IPS-18a (cell line): ENCODE measurements around the gene COL15A1.

ENCODE experiments used
- H3K27ac ChIP-seq: one replicate; pipeline ENCODE4 v1.5.1; 2013; ENCODE audit warnings: low read length
- H3K27me3 ChIP-seq: one replicate; pipeline ENCODE4 v1.6.1; 2013; ENCODE audit warnings: mild to moderate bottlenecking, low read length; ENCODE audit not compliant: control insufficient read depth, insufficient read depth
- H3K36me3 ChIP-seq: one replicate; pipeline ENCODE4 v1.6.1; 2013; ENCODE audit warnings: low read depth, low read length; ENCODE audit not compliant: control insufficient read depth
- H3K4me1 ChIP-seq: one replicate; pipeline ENCODE4 v1.6.1; 2013; ENCODE audit warnings: low read depth, low read length; ENCODE audit not compliant: control insufficient read depth
- H3K4me3 ChIP-seq: one replicate; pipeline ENCODE4 v1.5.1; 2013; ENCODE audit warnings: low read length
- H3K9ac ChIP-seq: one replicate; pipeline ENCODE4 v1.6.1; 2013; ENCODE audit warnings: mild to moderate bottlenecking, low read length, moderate library complexity
- H3K9me3 ChIP-seq: one replicate; pipeline ENCODE4 v1.6.1; 2013; ENCODE audit warnings: low read depth, low read length; ENCODE audit not compliant: control insufficient read depth

COL15A1 gene

DNA sequence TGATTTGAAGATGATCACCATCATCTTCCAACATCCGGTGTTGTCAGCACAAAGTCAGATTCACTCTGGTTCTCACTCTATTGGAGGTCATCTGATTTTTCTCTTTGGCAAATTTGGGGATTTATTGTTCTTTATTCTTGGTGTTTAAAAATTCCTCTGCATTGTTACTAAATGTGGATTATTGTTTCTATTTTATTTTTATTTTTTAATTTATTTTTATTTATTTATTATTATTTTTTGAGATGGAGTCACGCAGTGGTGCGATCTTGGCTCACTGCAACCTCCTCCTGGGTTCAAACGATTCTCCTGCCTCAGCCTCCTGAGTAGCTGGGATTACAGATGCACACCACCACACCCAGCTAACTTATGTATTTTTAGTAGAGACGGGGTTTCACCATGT lies 88.3 kb downstream of the COL15A1 start:
- no peak overlapping the region for H3K27ac ChIP-seq
- H3K36me3 ChIP-seq: no peaks in the 10 kb centered on the region
- H3K9me3 ChIP-seq: no peaks in the 10 kb centered on the region
- no peak overlapping the region for H3K4me3 ChIP-seq
- no peak overlapping the region for H3K9ac ChIP-seq
- H3K27me3 ChIP-seq: no peaks in the 10 kb centered on the region
- H3K4me1 ChIP-seq: no peaks in the 10 kb centered on the region

DNA sequence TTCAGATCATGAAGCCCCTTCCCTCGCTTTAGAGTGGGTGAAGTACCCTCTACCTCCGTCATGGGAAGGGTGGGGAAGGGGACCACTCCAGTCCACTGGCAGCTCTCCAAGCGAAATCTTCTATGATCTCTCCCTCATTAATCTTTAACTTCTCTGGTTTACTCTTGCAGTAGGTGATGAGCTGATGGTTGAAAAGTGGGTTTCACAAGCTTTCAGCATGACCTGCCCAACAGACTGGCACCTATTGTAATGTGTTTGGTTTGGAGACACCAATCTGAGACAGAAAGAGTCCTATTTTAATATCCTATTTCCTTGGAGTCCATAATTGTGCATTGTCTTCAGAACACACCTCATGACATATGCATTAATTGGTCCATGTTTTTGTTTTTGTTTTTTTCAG lies 90.4 kb downstream of the COL15A1 start:
- no peaks in the 10 kb centered on the region for H3K4me1 ChIP-seq
- H3K27me3 ChIP-seq: no peaks in the 10 kb centered on the region
- no peaks in the 10 kb centered on the region for H3K9me3 ChIP-seq
- no peaks in the 10 kb centered on the region for H3K36me3 ChIP-seq
- no peak overlapping the region for H3K4me3 ChIP-seq
- H3K27ac ChIP-seq: no peak overlapping the region
- no peak overlapping the region for H3K9ac ChIP-seq

- no peaks in the 10 kb centered on the region for H3K4me1 ChIP-seq
- no peaks in the 10 kb centered on the region for H3K27me3 ChIP-seq
- H3K4me3 ChIP-seq: no peak overlapping the region
- no peak overlapping the region for H3K9ac ChIP-seq
- H3K36me3 ChIP-seq: no peaks in the 10 kb centered on the region
- H3K27ac ChIP-seq: no peak overlapping the region
- H3K9me3 ChIP-seq: no peaks in the 10 kb centered on the region
Measured at GRCh38 chr9:99035313-99035712, 91.6 kb downstream of the COL15A1 start.

DNA sequence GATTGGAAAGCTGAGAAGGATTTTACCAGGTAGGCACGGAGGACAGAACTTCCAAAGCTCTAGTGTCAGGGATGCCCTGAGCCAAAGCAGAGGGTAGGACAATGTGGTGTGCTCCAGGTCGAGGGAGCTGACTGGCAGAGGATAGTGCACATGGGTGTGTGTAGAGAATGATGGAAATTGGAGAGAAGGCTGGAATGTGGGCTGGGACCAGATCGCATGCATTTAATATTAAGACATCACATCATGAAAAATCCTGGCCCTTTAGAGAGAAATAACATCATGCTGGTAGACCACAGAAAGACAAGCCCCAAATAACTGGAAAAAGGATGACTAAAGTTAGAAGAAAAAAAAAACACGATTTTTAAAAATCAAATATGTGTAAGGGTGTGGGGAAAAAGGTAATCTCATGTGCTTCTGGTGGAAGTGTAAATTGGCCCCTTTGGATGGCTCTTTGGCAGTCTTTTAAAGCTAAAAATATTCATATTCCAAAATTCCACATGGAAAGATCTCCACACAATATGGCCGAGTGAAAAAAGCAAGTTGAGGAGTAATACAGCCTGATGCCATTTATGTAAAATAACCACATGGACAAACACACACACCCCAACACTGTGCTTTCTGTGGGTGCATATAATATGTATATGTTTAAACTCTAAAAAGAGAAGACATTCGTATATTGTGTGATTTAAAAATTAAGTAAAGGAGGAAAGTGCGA lies 94.2 kb downstream of the COL15A1 start:
- H3K9ac ChIP-seq: no peak overlapping the region
- H3K27ac ChIP-seq: no peak overlapping the region

DNA sequence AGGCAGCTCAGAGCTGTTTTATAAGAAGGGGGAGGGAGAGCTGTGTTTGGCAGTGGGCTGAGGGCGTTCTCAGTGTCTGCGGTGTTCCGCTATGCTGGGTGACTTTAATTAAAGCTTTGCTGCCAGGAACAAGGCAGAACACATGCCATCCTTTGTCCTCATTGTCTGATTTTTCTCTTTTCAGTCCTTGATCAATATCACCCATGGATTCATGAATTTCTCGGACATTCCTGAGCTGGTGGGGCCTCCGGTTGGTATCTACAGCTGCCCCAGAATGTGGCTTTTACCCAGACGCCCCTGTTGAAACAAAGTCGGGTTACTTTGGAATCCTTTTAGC lies 94.7 kb downstream of the COL15A1 start:
- no peaks in the 10 kb centered on the region for H3K9me3 ChIP-seq
- H3K36me3 ChIP-seq: no peaks in the 10 kb centered on the region
- no peak overlapping the region for H3K9ac ChIP-seq
- H3K4me3 ChIP-seq: no peak overlapping the region
- no peak overlapping the region for H3K27ac ChIP-seq
- no peaks in the 10 kb centered on the region for H3K27me3 ChIP-seq
- H3K4me1 ChIP-seq: no peaks in the 10 kb centered on the region

More for the DNA sequence above, 94.2 kb downstream of the COL15A1 start:
- H3K9me3 ChIP-seq: no peaks in the 10 kb centered on the region
- no peaks in the 10 kb centered on the region for H3K36me3 ChIP-seq
- H3K4me1 ChIP-seq: no peaks in the 10 kb centered on the region
- no peaks in the 10 kb centered on the region for H3K27me3 ChIP-seq
- H3K4me3 ChIP-seq: no peak overlapping the region

GRCh38 chr9:99039505-99040182 lies 95.9 kb downstream of the COL15A1 start:
- Histone ChIP-seq H3K36me3 (no peaks in the 10 kb centered on the region), H3K27ac (no peak overlapping the region), H3K9ac (no peak overlapping the region), H3K4me1 (no peaks in the 10 kb centered on the region), H3K9me3 (no peaks in the 10 kb centered on the region), H3K4me3 (no peak overlapping the region), H3K27me3 (no peaks in the 10 kb centered on the region)

DNA sequence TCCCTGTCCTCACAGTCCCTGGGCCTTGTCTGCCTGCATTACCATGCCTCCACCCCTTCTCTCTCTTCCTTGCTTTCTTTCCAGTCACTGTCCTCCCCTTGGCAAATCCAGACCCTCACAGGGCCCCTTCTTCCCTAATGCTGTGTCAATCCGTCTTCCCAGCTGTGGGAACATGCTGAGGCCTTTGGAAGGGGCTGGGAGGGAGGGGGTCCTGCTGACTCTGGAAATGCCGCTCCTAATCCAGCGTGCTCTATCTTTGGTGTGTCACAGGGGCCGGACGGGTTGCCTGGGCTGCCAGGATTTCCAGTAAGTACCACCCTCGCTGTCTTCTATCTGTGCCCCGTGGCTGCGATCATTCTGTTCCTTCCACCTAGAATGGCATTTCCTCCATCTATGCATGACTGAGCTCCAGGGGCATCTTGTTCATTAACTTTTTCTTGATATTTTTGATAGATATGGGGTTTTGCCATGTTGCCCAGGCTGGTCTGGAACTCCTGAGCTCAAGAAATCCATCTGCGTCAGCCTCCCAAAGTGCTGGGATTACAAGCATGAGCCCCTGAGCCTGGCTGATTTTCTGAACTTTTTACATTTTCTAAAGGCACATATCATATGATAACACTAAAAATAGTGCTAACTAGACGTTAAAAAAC lies 96.7 kb downstream of the COL15A1 start:
- H3K4me3 ChIP-seq: no peak overlapping the region
- no peaks in the 10 kb centered on the region for H3K9me3 ChIP-seq
- H3K4me1 ChIP-seq: no peaks in the 10 kb centered on the region
- no peak overlapping the region for H3K27ac ChIP-seq
- H3K9ac ChIP-seq: no peak overlapping the region
- no peaks in the 10 kb centered on the region for H3K36me3 ChIP-seq
- no peaks in the 10 kb centered on the region for H3K27me3 ChIP-seq

DNA sequence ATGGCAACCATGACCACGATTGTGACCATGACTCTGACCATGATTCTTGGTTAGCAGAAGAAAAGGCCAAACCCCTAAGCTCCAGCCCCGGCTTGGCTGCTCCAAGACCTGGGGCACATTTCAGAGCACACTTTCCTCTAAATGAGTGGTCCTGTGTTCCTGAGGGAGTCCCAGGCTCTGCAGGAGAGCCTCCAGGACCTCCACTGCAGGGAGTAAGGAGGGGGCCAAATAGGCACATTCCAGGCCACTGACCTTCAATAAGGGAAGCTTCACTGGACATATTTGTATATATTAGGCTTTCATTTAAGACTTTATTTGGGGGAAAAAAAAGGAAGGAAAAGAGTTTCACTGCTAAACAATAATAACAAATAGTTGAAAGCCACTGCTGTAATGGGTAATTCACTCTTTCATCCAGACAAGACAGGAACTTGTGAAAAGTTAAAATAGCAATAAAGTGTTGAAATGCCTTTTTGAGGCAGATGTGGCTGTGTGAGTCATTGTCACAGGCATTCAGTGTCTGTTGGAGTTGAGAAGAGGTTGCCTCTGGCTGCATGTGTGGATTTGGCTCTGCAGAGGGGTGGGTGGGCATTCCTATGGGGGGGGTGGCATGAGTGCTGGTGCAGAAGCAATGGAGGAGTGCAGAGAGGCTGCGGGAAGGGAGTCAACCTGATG lies 97.3 kb downstream of the COL15A1 start:
- Histone ChIP-seq H3K27ac (no peak overlapping the region), H3K9me3 (no peaks in the 10 kb centered on the region), H3K4me1 (no peaks in the 10 kb centered on the region), H3K4me3 (no peak overlapping the region), H3K36me3 (no peaks in the 10 kb centered on the region), H3K27me3 (no peaks in the 10 kb centered on the region), H3K9ac (no peak overlapping the region)

DNA sequence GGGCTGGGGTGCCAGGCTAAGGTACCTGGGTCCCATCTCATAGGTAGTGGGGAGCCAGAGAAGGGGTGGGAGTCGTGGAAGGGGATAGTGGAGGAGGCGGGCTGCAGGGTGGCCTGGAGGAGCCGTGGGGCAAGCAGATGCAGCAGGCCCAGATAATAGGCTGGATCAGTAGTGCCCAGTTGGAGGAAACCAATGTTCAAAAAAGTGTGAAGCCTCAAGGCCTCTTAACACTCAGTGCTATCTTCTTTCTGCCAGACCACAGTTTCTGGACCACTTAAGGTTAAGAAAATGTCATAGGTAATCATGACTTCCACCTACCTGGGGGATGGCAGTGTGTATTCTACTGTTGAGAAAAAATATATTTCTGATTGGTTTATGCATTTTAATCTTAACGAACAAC lies 97.9 kb downstream of the COL15A1 start:
- H3K27me3 ChIP-seq: no peaks in the 10 kb centered on the region
- no peaks in the 10 kb centered on the region for H3K4me1 ChIP-seq
- no peak overlapping the region for H3K27ac ChIP-seq
- no peaks in the 10 kb centered on the region for H3K36me3 ChIP-seq
- H3K9me3 ChIP-seq: no peaks in the 10 kb centered on the region
- no peak overlapping the region for H3K4me3 ChIP-seq
- no peak overlapping the region for H3K9ac ChIP-seq

DNA sequence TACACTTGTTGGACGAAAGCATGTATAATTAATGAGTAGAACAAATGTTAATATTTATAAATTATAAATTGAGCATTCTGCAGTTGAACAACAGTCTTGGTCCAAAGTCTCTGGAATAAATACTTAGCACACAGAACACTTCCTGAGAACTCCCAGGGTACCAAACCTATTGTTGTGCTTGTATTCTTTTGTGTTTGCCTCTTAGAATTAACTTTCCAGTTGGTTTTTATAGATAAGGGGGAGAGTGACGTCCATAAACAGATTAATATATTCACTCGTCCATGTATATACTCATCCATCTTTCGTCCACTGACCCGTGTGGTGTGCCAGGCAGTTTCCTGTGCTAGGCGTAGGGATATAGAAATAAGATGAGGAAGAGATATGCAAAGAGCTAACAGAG lies 98.9 kb downstream of the COL15A1 start:
- Histone ChIP-seq H3K4me1 (no peaks in the 10 kb centered on the region), H3K9me3 (no peaks in the 10 kb centered on the region), H3K27me3 (no peaks in the 10 kb centered on the region), H3K9ac (no peak overlapping the region), H3K4me3 (no peak overlapping the region), H3K27ac (no peak overlapping the region), H3K36me3 (no peaks in the 10 kb centered on the region)

- H3K4me3 ChIP-seq: no peak overlapping the region
- H3K9me3 ChIP-seq: no peaks in the 10 kb centered on the region
- H3K9ac ChIP-seq: no peak overlapping the region
- H3K27ac ChIP-seq: no peak overlapping the region
- no peaks in the 10 kb centered on the region for H3K4me1 ChIP-seq
- H3K27me3 ChIP-seq: no peaks in the 10 kb centered on the region
- no peaks in the 10 kb centered on the region for H3K36me3 ChIP-seq
Measured at GRCh38 chr9:99044827-99045226, 101.1 kb downstream of the COL15A1 start.
